PC-9 (cell line): ENCODE data around the gene CRADD. TPM values are rescaled to one million over a fixed set of nuclear protein-coding genes. Genes with fewer than 3 reads are reported as not detected.

Source experiments
- BruUV-seq: library from RNA; stranded (reverse); fragments of 400-500 nt; replicated peaks from 2 replicates; lab custom pipeline; 2021; lab: Mats Ljungman, UMichigan
- CTCF ChIA-PET: fragments of 300-600 bp; sonication (Branson Sonifier 250); formaldehyde crosslinking; loops from one replicate; lab custom pipeline; 2022; ENCODE audit warnings: antibody characterized with exemption; lab: Charles Lee
- POLR2A ChIA-PET: fragments of 300-600 bp; sonication (Branson Sonifier 250); formaldehyde crosslinking; loops from one replicate; lab custom pipeline; 2022; ENCODE audit warnings: antibody characterized with exemption; ENCODE audit not compliant: unreplicated experiment; lab: Charles Lee
- DNase-seq, 2 experiments: peaks; one replicate each; pipeline versions ENCODE4 v3.0.0 to v3.0.0-alpha.2; 2015 to 2022; ENCODE audit warnings: mixed read lengths in 1 of 2
- H2AFZ ChIP-seq: fragments of 200-600 bp; sonication (generic); 2 replicates; pipeline ENCODE4 v1.8.1; 2017; ENCODE audit warnings: antibody characterized with exemption
- H3F3A ChIP-seq: fragments of 200-600 bp; sonication (generic); 2 replicates; pipeline ENCODE4 v1.8.1; 2017; ENCODE audit warnings: antibody characterized with exemption, mild to moderate bottlenecking, low read depth; ENCODE audit not compliant: insufficient read depth
- H3K27ac ChIP-seq: fragments of 200-600 bp; sonication (generic); 2 replicates; pipeline ENCODE4 v1.6.1; 2016; ENCODE audit warnings: mixed run types
- H3K27me3 ChIP-seq: fragments of 200-600 bp; sonication (generic); 2 replicates; pipeline ENCODE4 v1.6.1; 2016; ENCODE audit warnings: low read depth, mixed run types; ENCODE audit not compliant: insufficient read depth
- H3K36me3 ChIP-seq: fragments of 200-600 bp; sonication (generic); 2 replicates; pipeline ENCODE4 v1.6.1; 2016; ENCODE audit warnings: low read depth, mixed run types
- H3K4me1 ChIP-seq: fragments of 200-600 bp; sonication (generic); replicated peaks from 2 replicates; pipeline ENCODE4 v1.6.1; 2016; ENCODE audit warnings: mixed run types; ENCODE audit not compliant: insufficient read depth
- H3K4me2 ChIP-seq: fragments of 200-600 bp; sonication (generic); 2 replicates; pipeline ENCODE4 v1.6.1; 2017; ENCODE audit warnings: mixed run types
- H3K4me3 ChIP-seq: fragments of 200-600 bp; sonication (generic); 2 replicates; pipeline ENCODE4 v1.6.1; 2016; ENCODE audit warnings: mixed run types
- H3K79me2 ChIP-seq: fragments of 200-600 bp; sonication (generic); 2 replicates; pipeline ENCODE4 v1.6.1; 2017; ENCODE audit warnings: low read depth, mixed run types
- H3K9me2 ChIP-seq: fragments of 200-600 bp; sonication (generic); 2 replicates; pipeline ENCODE4 v1.8.1; 2017; ENCODE audit warnings: mild to moderate bottlenecking; ENCODE audit not compliant: insufficient read depth
- H3K9me3 ChIP-seq: fragments of 200-600 bp; sonication (generic); 2 replicates; pipeline ENCODE4 v1.8.1; 2016; ENCODE audit warnings: low read depth; ENCODE audit not compliant: insufficient read depth
- H4K20me1 ChIP-seq: fragments of 200-600 bp; sonication (generic); 2 replicates; pipeline ENCODE4 v1.8.1; 2017; ENCODE audit not compliant: insufficient read depth
- EZH2 ChIP-seq: fragments of 200-600 bp; sonication (generic); IDR thresholded peaks from 2 replicates; pipeline ENCODE4 v1.8.0; 2017; ENCODE audit warnings: antibody characterized with exemption, low read depth
- intact Hi-C: fragments of 100-400 bp; cut with micrococcal nuclease; formaldehyde crosslinking; loops from one replicate; pipeline ENCODE4 v1.10.0; 2022; ENCODE audit not compliant: unreplicated experiment
- total RNA-seq: library from RNA; stranded (reverse); gene quantifications from 2 replicates; pipeline ENCODE4 v1.2.3, GENCODE V29; 2021
- TF ChIP-seq, protein P1 (sequence below): fragments of 200-600 bp; sonication (generic); conservative IDR thresholded peaks from 2 replicates; pipeline ENCODE4 v1.6.1; 2017; ENCODE audit warnings: mixed run types, antibody characterized with exemption, mild to moderate bottlenecking, moderate library complexity

CRADD gene
- total RNA-seq, 1 experiment from 2014 or later, result 7.6 TPM

DNA sequence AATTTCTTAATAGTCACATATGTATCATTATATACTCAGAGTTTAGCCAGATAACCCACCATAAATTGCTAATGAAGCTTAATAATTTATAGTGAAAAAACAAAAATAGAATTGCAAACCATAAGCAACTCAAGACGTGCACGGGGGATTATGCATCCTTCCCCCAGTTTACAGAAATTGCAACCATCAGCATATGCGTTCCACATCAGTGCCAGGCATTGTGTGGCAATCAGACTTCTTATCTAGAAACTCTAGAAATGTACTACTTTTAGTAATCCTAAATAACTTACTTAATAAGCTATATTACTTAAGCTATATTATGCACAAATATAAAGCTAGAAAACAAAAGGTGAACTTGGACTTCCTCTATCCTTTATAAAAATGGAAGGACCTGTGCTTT is 115.8 kb downstream of the CRADD start:
- Histone ChIP-seq H4K20me1 (no peaks in the 10 kb centered on the region), H3K9me2 (no peaks in the 10 kb centered on the region), H3K27me3 (no peaks in the 10 kb centered on the region), H3K27ac (no peak overlapping the region), H3K9me3 (0 out of 2 replicates have a peak, but pooled peaks cover 5% of the 10 kb centered on the region), H3K4me2 (no peak overlapping the region), H2AFZ (no peak overlapping the region), H3K4me1 (peaks cover 17% of the 10 kb centered on the region), H3F3A (no peaks in the 10 kb centered on the region), H3K4me3 (no peak overlapping the region), H3K36me3 (no peaks in the 10 kb centered on the region), H3K79me2 (no peaks in the 10 kb centered on the region)
- no TSS peak for BruUV-seq
- intact Hi-C loops, result no loop called here
- no peak for DNase-seq
- CTCF ChIA-PET, result interaction anchor here (0.6 kb wide), 1 partner anchor 93 kb away, joined by 4 read pairs; no protein-coding TSS in a partner anchor
- POLR2A ChIA-PET, result interaction anchor here (0.6 to 0.7 kb wide), 2 partner anchors 416 to 876 kb away, joined by 3 to 4 read pairs; no protein-coding TSS in a partner anchor
- TF ChIP-seq, protein P1, sequence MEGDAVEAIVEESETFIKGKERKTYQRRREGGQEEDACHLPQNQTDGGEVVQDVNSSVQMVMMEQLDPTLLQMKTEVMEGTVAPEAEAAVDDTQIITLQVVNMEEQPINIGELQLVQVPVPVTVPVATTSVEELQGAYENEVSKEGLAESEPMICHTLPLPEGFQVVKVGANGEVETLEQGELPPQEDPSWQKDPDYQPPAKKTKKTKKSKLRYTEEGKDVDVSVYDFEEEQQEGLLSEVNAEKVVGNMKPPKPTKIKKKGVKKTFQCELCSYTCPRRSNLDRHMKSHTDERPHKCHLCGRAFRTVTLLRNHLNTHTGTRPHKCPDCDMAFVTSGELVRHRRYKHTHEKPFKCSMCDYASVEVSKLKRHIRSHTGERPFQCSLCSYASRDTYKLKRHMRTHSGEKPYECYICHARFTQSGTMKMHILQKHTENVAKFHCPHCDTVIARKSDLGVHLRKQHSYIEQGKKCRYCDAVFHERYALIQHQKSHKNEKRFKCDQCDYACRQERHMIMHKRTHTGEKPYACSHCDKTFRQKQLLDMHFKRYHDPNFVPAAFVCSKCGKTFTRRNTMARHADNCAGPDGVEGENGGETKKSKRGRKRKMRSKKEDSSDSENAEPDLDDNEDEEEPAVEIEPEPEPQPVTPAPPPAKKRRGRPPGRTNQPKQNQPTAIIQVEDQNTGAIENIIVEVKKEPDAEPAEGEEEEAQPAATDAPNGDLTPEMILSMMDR, result no peak
- TF ChIP-seq EZH2, result no peak

DNA sequence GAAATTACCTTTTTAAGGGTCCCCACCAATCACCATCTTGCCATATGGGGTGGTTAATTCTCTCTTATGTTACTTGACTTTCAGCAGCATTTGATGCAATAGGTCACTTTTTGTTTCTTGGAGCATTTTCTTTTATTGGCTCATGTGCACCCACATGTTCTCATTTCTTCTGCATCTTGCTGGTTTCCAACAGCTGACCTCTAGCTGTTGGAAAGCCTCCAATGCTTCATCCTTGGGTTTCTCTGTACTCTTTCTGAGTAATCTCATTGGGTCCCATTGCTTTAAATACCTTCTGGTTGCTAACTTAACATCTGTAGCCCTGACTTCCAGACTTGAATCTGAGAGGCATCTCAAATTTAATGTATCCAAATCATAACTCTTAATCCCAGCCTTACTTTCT is 116.8 kb downstream of the CRADD start:
- no TSS peak for BruUV-seq
- Histone ChIP-seq H3K4me3 (no peak overlapping the region), H3K27ac (no peak overlapping the region), H3K36me3 (no peaks in the 10 kb centered on the region), H3K27me3 (no peaks in the 10 kb centered on the region), H4K20me1 (no peaks in the 10 kb centered on the region), H3K4me1 (peaks cover 18% of the 10 kb centered on the region), H3K9me2 (no peaks in the 10 kb centered on the region), H3F3A (no peaks in the 10 kb centered on the region), H3K9me3 (no peaks in the 10 kb centered on the region), H3K4me2 (no peak overlapping the region), H2AFZ (no peak overlapping the region), H3K79me2 (no peaks in the 10 kb centered on the region)
- DNase-seq, result no peak
- TF ChIP-seq, protein P1, result no peak
- TF ChIP-seq EZH2, result no peak
- POLR2A ChIA-PET, result interaction anchor here (0.7 kb wide), 1 partner anchor 417 kb away, joined by 3 read pairs; no protein-coding TSS in a partner anchor
- intact Hi-C loops, result no loop called here
- CTCF ChIA-PET, result no interaction called here

DNA sequence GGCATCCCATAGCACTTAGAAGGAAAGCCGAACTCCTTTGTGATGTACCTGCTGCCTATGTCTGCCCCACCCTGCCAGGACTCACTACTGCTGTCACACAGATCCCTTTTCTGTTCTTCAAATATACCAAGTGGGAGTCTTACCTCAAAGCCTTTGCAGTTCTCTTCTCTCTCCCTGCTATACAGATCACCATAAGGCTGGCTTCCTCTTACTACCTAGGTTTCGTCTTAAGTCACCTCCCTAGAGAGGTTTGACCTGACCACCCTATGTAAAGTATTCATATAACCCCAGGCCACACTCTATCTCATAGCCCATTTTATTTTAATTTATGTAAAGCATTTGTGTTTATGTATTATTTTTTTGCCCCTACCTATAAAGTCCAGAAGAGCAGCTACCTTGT is 117.6 kb downstream of the CRADD start:
- no peak overlapping the region for H3K4me3 ChIP-seq
- no peaks in the 10 kb centered on the region for H3K9me2 ChIP-seq
- H3K79me2 ChIP-seq, result no peaks in the 10 kb centered on the region
- no peaks in the 10 kb centered on the region for H3K9me3 ChIP-seq
- no peaks in the 10 kb centered on the region for H3K27me3 ChIP-seq
- H3K36me3 ChIP-seq, result no peaks in the 10 kb centered on the region
- H3K4me1 ChIP-seq, result peaks cover 17% of the 10 kb centered on the region
- H3K4me2 ChIP-seq, result no peak overlapping the region
- no peak for TF ChIP-seq EZH2
- TF ChIP-seq, protein P1, result no peak
- no peak overlapping the region for H2AFZ ChIP-seq
- H4K20me1 ChIP-seq, result no peaks in the 10 kb centered on the region
- no TSS peak for BruUV-seq
- DNase-seq, result no peak
- H3K27ac ChIP-seq, result no peak overlapping the region
- POLR2A ChIA-PET, result no interaction called here
- CTCF ChIA-PET, result no interaction called here
- intact Hi-C loops, result no loop called here
- H3F3A ChIP-seq, result no peaks in the 10 kb centered on the region
